GM18499 (cell line): Measurements from ENCODE around the gene TENM4.

Source experiments
- ATAC-seq: cut with Tn5 transposase; IDR thresholded peaks from one replicate; pipeline ENCODE4 v1.9.1; 2021; ENCODE audit warnings: moderate number of reproducible peaks; ENCODE audit not compliant: insufficient read depth, unreplicated experiment

Gene TENM4

GRCh38 chr11:78727816-78728215 is 713.0 kb downstream of the TENM4 start:
- no peak for ATAC-seq

- no peak for ATAC-seq
These were observed 715.6 kb downstream of the TENM4 start for GRCh38 chr11:78725200-78725599.

- ATAC-seq = no peak
These were observed 718.0 kb downstream of the TENM4 start for GRCh38 chr11:78722786-78723185.

- ATAC-seq = no peak
These were observed 720.4 kb downstream of the TENM4 start for GRCh38 chr11:78720281-78720989.

- no peak for ATAC-seq
These were observed 723.8 kb downstream of the TENM4 start for GRCh38 chr11:78717041-78717440.

GRCh38 chr11:78715639-78716311 is 725.1 kb downstream of the TENM4 start:
- no peak for ATAC-seq

- ATAC-seq = no peak
These were observed 726.3 kb downstream of the TENM4 start for GRCh38 chr11:78714539-78714938.

- no peak for ATAC-seq
These were observed 729.1 kb downstream of the TENM4 start for GRCh38 chr11:78711735-78712134.

- ATAC-seq = no peak
These were observed 730.4 kb downstream of the TENM4 start for GRCh38 chr11:78710417-78710816.

GRCh38 chr11:78708388-78708787 is 732.4 kb downstream of the TENM4 start:
- no peak for ATAC-seq

- ATAC-seq = no peak
These were observed 734.3 kb downstream of the TENM4 start for GRCh38 chr11:78706551-78706950.

GRCh38 chr11:78704811-78705210 is 736.0 kb downstream of the TENM4 start:
- no peak for ATAC-seq

GRCh38 chr11:78699609-78700135 is 741.2 kb downstream of the TENM4 start:
- no peak for ATAC-seq

GRCh38 chr11:78698612-78699011 is 742.2 kb downstream of the TENM4 start:
- ATAC-seq = no peak

GRCh38 chr11:78696177-78696576 is 744.7 kb downstream of the TENM4 start:
- no peak for ATAC-seq

- no peak for ATAC-seq
These were observed 746.7 kb downstream of the TENM4 start for GRCh38 chr11:78694152-78694551.

- no peak for ATAC-seq
These were observed 749.6 kb downstream of the TENM4 start for GRCh38 chr11:78691215-78691614.

GRCh38 chr11:78690352-78690987 is 750.4 kb downstream of the TENM4 start:
- ATAC-seq = no peak

GRCh38 chr11:78689585-78690153 is 751.2 kb downstream of the TENM4 start:
- no peak for ATAC-seq

- ATAC-seq = no peak
These were observed 751.7 kb downstream of the TENM4 start for GRCh38 chr11:78689101-78689500.

GRCh38 chr11:78688460-78688859 is 752.4 kb downstream of the TENM4 start:
- ATAC-seq = no peak
